HCT116 (cell line): ENCODE results near the gene PRKG1. TPM values are rescaled to one million over a fixed set of nuclear protein-coding genes. Genes with fewer than 3 reads are reported as not detected.

Experiments
- ATAC-seq: fragments of 200-7000 bp; cut with Tn5 transposase; 2 replicates; pipeline ENCODE4 v1.9.1; 2020; ENCODE audit warnings: mild to moderate bottlenecking, moderate library complexity
- BruUV-seq: library from RNA; stranded (reverse); fragments of 400-500 nt; replicated peaks from 2 replicates; lab custom pipeline; 2021; lab: Mats Ljungman, UMichigan
- CTCF ChIA-PET: fragments of 300-600 bp; sonication (Branson Sonifier 250); formaldehyde crosslinking; loops from one replicate; lab custom pipeline; 2021; ENCODE audit warnings: antibody characterized with exemption; lab: Charles Lee
- POLR2A ChIA-PET: fragments of 300-600, 350-600 bp; sonication (Branson Sonifier 250); formaldehyde crosslinking; loops from one replicate; lab custom pipeline; 2021; ENCODE audit warnings: antibody characterized with exemption; lab: Charles Lee
- RAD21 ChIA-PET, 2 experiments: fragments of 300-600 bp; sonication (Branson Sonifier 250); formaldehyde crosslinking; loops; one replicate each; lab custom pipeline; 2023; ENCODE audit warnings: low total read pairs in 2 of 2; ENCODE audit not compliant: uncharacterized antibody in 2 of 2, unreplicated experiment in 2 of 2, low non-redundant PET in 1 of 2; lab: Charles Lee
- DNase-seq: peaks from one replicate; pipeline ENCODE4 v3.0.0-alpha.2; 2010; ENCODE audit warnings: low read depth, low spot score
- H2AFZ ChIP-seq: fragments of 200-600 bp; shearing (Covaris generic), sonication (generic); 2 replicates; pipeline ENCODE4 v1.6.1; 2017; ENCODE audit warnings: low read depth, mixed run types, mixed read lengths, antibody characterized with exemption, low read length; ENCODE audit not compliant: poor library complexity, severe bottlenecking
- H3K27ac ChIP-seq: 2 replicates; pipeline ENCODE4 v1.5.1; 2012; ENCODE audit warnings: low read depth, low read length
- H3K27me3 ChIP-seq: fragments of 200-600 bp; sonication (generic); 2 replicates; pipeline ENCODE4 v1.6.1; 2016; ENCODE audit warnings: mixed run types, low read length, mixed read lengths; ENCODE audit not compliant: insufficient read depth
- H3K36me3 ChIP-seq, 2 experiments: fragments of 200-500 bp in 1 of 2; fragments of 200-600 bp in 1 of 2; sonication (Bioruptor generic) in 1 of 2; sonication (generic) in 1 of 2; 2 replicates each; pipeline versions ENCODE4 v1.5.1 to v1.6.1; 2014 to 2016; ENCODE audit warnings: low read length in 2 of 2, inconsistent platforms in 1 of 2, mixed read lengths in 1 of 2, mixed run types in 1 of 2; ENCODE audit not compliant: insufficient read depth in 2 of 2, control insufficient read depth in 1 of 2
- H3K4me1 ChIP-seq, 2 experiments: fragments of 200-600 bp in 1 of 2; sonication (generic) in 1 of 2; 2 replicates each; pipeline versions ENCODE4 v1.5.1 to v1.6.1; 2012 to 2017; ENCODE audit warnings: low read length in 2 of 2, inconsistent platforms in 1 of 2, mild to moderate bottlenecking in 1 of 2, mixed read lengths in 1 of 2, mixed run types in 1 of 2, moderate library complexity in 1 of 2; ENCODE audit not compliant: insufficient read depth in 2 of 2, control insufficient read depth in 1 of 2
- H3K4me2 ChIP-seq: fragments of 200-600 bp; sonication (generic); 2 replicates; pipeline ENCODE4 v1.6.1; 2017; ENCODE audit warnings: mixed run types, low read length, mixed read lengths
- H3K4me3 ChIP-seq, 2 experiments: fragments of 200-600 bp in 1 of 2; sonication (generic) in 1 of 2; replicated peaks in 1 of 2; 2 replicates each; pipeline ENCODE4 v1.5.1; 2011 to 2016; ENCODE audit warnings: low read length in 2 of 2, control low read depth in 1 of 2, low read depth in 1 of 2, mild to moderate bottlenecking in 1 of 2, mixed read lengths in 1 of 2, mixed run types in 1 of 2
- H3K79me2 ChIP-seq: fragments of 200-600 bp; sonication (generic); 2 replicates; pipeline ENCODE4 v1.6.1; 2017; ENCODE audit warnings: mild to moderate bottlenecking, mixed run types, low read length, moderate library complexity, mixed read lengths; ENCODE audit not compliant: insufficient read depth
- H3K9ac ChIP-seq: fragments of 200-600 bp; sonication (generic); 2 replicates; pipeline ENCODE4 v1.6.1; 2016; ENCODE audit warnings: low read length, mixed read lengths
- H3K9me2 ChIP-seq: fragments of 200-600 bp; sonication (generic), shearing (Covaris generic); 2 replicates; pipeline ENCODE4 v1.6.1; 2017; ENCODE audit warnings: mixed run types, mild to moderate bottlenecking, moderate library complexity; ENCODE audit not compliant: insufficient read depth
- H3K9me3 ChIP-seq, 2 experiments: fragments of 200-500 bp in 1 of 2; fragments of 200-600 bp in 1 of 2; sonication (Bioruptor generic) in 1 of 2; sonication (generic) in 1 of 2; 2 replicates each; pipeline ENCODE4 v1.6.1; 2014 to 2017; ENCODE audit warnings: low read length in 2 of 2, mixed read lengths in 2 of 2, inconsistent platforms in 1 of 2, low read depth in 1 of 2, mild to moderate bottlenecking in 1 of 2, mixed run types in 1 of 2, moderate library complexity in 1 of 2; ENCODE audit not compliant: control insufficient read depth in 1 of 2, insufficient read depth in 1 of 2
- H4K20me1 ChIP-seq: fragments of 200-600 bp; sonication (generic), shearing (Covaris generic); 2 replicates; pipeline ENCODE4 v1.6.1; 2017; ENCODE audit warnings: mixed run types, mild to moderate bottlenecking, moderate library complexity; ENCODE audit not compliant: insufficient read depth
- CEBPB ChIP-seq: IDR thresholded peaks from 2 replicates; pipeline ENCODE4 v1.6.1; 2012; ENCODE audit warnings: low read depth
- EGR1 ChIP-seq: IDR thresholded peaks from 2 replicates; pipeline ENCODE4 v1.6.1; 2012; ENCODE audit warnings: low read depth
- ELF1 ChIP-seq: IDR thresholded peaks from 2 replicates; pipeline ENCODE4 v1.6.1; 2012; ENCODE audit warnings: low read depth, borderline replicate concordance
- POLR2A ChIP-seq: IDR thresholded peaks from 2 replicates; pipeline ENCODE4 v1.7.0; 2011; ENCODE audit warnings: borderline replicate concordance; ENCODE audit not compliant: insufficient read depth, insufficient read length; ENCODE audit errors: extremely low read depth
- TCF7L2 ChIP-seq: IDR thresholded peaks from 2 replicates; pipeline ENCODE4 v1.7.0; 2011; ENCODE audit warnings: borderline replicate concordance, inconsistent platforms; ENCODE audit not compliant: insufficient read depth, insufficient read length; ENCODE audit errors: extremely low read depth
- YY1 ChIP-seq: IDR thresholded peaks from 2 replicates; pipeline ENCODE4 v1.6.1; 2011; ENCODE audit warnings: low read length, low read depth, moderate library complexity, mild to moderate bottlenecking; ENCODE audit not compliant: insufficient replicate concordance; ENCODE audit errors: extremely low read depth
- ZBTB33 ChIP-seq: IDR thresholded peaks from 2 replicates; pipeline ENCODE4 v1.6.1; 2011; ENCODE audit warnings: mild to moderate bottlenecking, low read length, moderate library complexity; ENCODE audit not compliant: insufficient replicate concordance; ENCODE audit errors: extremely low read depth
- intact Hi-C: fragments of 100-400 bp; cut with micrococcal nuclease; formaldehyde crosslinking; loops from 2 replicates; pipeline ENCODE4 v1.10.0; 2022
- total RNA-seq: library from RNA; stranded (reverse); gene quantifications from one replicate; pipeline ENCODE4 v1.2.1, GENCODE V29; 2021; ENCODE audit not compliant: unreplicated experiment
- TF ChIP-seq, protein P1 (sequence below): IDR thresholded peaks from 2 replicates; pipeline ENCODE4 v1.6.1; 2012
- TF ChIP-seq, protein P2 (sequence below), 3 experiments: fragments of 200-600 bp in 1 of 3; sonication (generic) in 1 of 3; IDR thresholded peaks in 2 of 3; conservative IDR thresholded peaks in 1 of 3; 2 replicates each; pipeline ENCODE4 v1.5.1; 2012 to 2017; ENCODE audit warnings: low read depth in 2 of 3, low read length in 2 of 3, antibody characterized with exemption in 1 of 3, borderline replicate concordance in 1 of 3, control low read depth in 1 of 3, mild to moderate bottlenecking in 1 of 3, mixed read lengths in 1 of 3, mixed run types in 1 of 3, moderate library complexity in 1 of 3; ENCODE audit not compliant: insufficient read depth in 1 of 3

The PRKG1 gene
- total RNA-seq, 1 experiment from 2014 or later: 1.4 TPM

- CTCF ChIA-PET: no interaction called here
- RAD21 ChIA-PET: interaction anchor here in 1 of 2 experiments (0.6 kb wide), 1 partner anchor 1963 kb away, joined by 4 read pairs; no protein-coding TSS in a partner anchor
- intact Hi-C loops: no loop called here
- Histone ChIP-seq H3K36me3 (no peaks in the 10 kb centered on the region), H2AFZ (no peak overlapping the region), H3K27ac (no peak overlapping the region), H3K4me1 (no peaks in the 10 kb centered on the region), H3K27me3 (peaks cover 27% of the 10 kb centered on the region), H4K20me1 (no peaks in the 10 kb centered on the region), H3K79me2 (no peaks in the 10 kb centered on the region), H3K4me3 (no peak overlapping the region), H3K9me2 (no peaks in the 10 kb centered on the region), H3K9me3 (no peaks in the 10 kb centered on the region), H3K9ac (no peak overlapping the region), H3K4me2 (no peak overlapping the region)
- POLR2A ChIA-PET: no interaction called here
- TF ChIP-seq ELF1: no peak
- TF ChIP-seq, protein P1, sequence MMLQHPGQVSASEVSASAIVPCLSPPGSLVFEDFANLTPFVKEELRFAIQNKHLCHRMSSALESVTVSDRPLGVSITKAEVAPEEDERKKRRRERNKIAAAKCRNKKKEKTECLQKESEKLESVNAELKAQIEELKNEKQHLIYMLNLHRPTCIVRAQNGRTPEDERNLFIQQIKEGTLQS: no peak
- no peak for TF ChIP-seq TCF7L2
- no peak for TF ChIP-seq EGR1
- no peak for TF ChIP-seq POLR2A
- TF ChIP-seq YY1: no peak
- TF ChIP-seq CEBPB: no peak
- no peak for TF ChIP-seq ZBTB33
- TF ChIP-seq, protein P2, sequence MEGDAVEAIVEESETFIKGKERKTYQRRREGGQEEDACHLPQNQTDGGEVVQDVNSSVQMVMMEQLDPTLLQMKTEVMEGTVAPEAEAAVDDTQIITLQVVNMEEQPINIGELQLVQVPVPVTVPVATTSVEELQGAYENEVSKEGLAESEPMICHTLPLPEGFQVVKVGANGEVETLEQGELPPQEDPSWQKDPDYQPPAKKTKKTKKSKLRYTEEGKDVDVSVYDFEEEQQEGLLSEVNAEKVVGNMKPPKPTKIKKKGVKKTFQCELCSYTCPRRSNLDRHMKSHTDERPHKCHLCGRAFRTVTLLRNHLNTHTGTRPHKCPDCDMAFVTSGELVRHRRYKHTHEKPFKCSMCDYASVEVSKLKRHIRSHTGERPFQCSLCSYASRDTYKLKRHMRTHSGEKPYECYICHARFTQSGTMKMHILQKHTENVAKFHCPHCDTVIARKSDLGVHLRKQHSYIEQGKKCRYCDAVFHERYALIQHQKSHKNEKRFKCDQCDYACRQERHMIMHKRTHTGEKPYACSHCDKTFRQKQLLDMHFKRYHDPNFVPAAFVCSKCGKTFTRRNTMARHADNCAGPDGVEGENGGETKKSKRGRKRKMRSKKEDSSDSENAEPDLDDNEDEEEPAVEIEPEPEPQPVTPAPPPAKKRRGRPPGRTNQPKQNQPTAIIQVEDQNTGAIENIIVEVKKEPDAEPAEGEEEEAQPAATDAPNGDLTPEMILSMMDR (IDR thresholded peaks at IDR 0.05 in 2 of 3, conservative IDR thresholded peaks at IDR 0.05 in 1 of 3; ENCODE audit: borderline replicate concordance in 1 of 3, insufficient read depth in 1 of 3, low read depth in 2 of 3, low read length in 2 of 3): no peak
- no TSS peak for BruUV-seq
- DNase-seq (no peak), ATAC-seq (no peak; the same call in 1 of the 2 replicates)
These were observed 9.1 kb downstream of the PRKG1 start for GRCh38 chr10:51083356-51083853.
